Endometrial microvascular endothelial cells (primary cell): ENCODE measurements around the gene PC. TPM values are rescaled to one million over a fixed set of nuclear protein-coding genes. Genes with fewer than 3 reads are reported as not detected.

Source experiments
- in situ Hi-C: cut with HindIII; loops from 2 replicates; pipeline ENCODE4 v1.10.0; 2017; ENCODE audit warnings: low sequenced_read_pairs, low pct_unique_long_range_greater_than_20kb; ENCODE audit errors: inconsistent ontology term
- total RNA-seq: library from RNA; depleted of rRNA; stranded (reverse); fragments of >200 nt; gene quantifications from one replicate; pipeline ENCODE4 v1.2.3, GENCODE V29; 2015; ENCODE audit errors: inconsistent ontology term

The PC gene
- total RNA-seq, 1 donor from 2014 or later = 22.1 TPM

- in situ Hi-C loops = no loop called here
These were observed 79.2 kb downstream of the PC start for GRCh38 chr11:66879000-66879399.

- in situ Hi-C loops = no loop called here
These were observed 79.7 kb downstream of the PC start for GRCh38 chr11:66878474-66878873.

- in situ Hi-C loops = no loop called here
These were observed 80.4 kb downstream of the PC start for GRCh38 chr11:66877588-66878385.

DNA sequence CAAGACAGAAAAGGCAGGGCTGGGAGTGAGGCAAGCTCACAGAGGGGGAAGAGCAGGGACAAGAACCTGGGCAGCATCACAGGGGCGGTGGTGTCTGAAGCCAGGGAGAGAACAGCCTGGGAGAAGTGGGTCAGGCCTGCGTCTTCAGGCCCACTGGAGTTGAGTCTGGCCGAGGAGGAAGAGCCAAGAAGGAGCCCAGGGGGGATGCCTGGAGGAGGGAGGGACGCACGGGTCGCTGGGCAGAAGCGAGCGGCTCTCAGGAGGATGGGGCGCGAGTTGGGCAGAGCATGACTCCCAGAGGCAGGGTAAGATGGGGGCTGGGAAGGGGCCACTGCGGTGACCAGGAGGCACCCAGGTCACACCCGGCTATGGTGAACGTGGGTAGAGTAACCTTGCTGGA lies 82.8 kb downstream of the PC start:
- in situ Hi-C loops = no loop called here

GRCh38 chr11:66874232-66874631 lies 84.0 kb downstream of the PC start:
- in situ Hi-C loops = no loop called here

DNA sequence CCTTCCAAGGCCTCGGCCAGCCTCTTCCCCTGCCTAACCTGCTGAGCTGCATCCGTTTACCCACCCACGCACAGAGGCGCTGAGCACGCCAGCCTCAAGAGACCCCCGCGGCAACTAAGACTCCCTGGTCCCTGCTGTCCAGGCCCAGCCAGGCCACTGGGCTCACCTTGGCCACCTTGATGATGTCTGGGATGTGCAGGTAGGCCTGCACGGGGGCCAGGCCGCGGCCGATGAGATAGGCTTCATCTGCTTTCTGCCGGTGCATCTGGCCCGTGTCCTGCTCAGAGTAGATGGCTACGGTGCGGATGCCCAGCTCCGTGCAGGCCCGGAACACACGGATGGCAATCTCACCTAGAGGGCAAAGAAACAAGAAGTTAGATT lies 86.7 kb downstream of the PC start:
- in situ Hi-C loops = no loop called here

- in situ Hi-C loops = no loop called here
These were observed 87.3 kb downstream of the PC start for GRCh38 chr11:66870616-66871520.

DNA sequence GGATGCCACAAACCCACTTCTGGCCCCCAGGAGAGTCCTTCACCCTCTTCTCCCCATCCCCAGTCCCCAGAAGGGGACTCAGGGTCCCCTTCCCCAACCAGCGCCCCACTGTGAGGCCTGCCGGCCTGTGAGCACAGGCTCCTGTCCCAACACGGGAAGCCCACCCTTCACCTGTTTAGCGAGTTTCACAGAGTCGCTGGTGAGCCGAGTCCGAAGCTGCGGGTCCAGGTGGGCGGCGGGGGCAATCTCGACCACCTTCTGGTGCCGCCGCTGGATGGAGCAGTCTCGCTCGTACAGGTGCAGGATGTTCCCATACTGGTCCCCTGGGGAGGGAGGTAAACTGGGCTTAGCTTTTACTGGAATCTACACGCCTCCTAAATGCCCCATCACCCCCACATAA lies 88.1 kb downstream of the PC start:
- in situ Hi-C loops = no loop called here

- in situ Hi-C loops = no loop called here
These were observed 88.7 kb downstream of the PC start for GRCh38 chr11:66869567-66869870.

- in situ Hi-C loops = no loop called here
These were observed 89.2 kb downstream of the PC start for GRCh38 chr11:66868726-66869566.

- in situ Hi-C loops = no loop called here
These were observed 90.0 kb downstream of the PC start for GRCh38 chr11:66868082-66868725.

GRCh38 chr11:66867425-66868040 lies 90.7 kb downstream of the PC start:
- in situ Hi-C loops = no loop called here

- in situ Hi-C loops = no loop called here
These were observed 91.6 kb downstream of the PC start for GRCh38 chr11:66866511-66866986.

DNA sequence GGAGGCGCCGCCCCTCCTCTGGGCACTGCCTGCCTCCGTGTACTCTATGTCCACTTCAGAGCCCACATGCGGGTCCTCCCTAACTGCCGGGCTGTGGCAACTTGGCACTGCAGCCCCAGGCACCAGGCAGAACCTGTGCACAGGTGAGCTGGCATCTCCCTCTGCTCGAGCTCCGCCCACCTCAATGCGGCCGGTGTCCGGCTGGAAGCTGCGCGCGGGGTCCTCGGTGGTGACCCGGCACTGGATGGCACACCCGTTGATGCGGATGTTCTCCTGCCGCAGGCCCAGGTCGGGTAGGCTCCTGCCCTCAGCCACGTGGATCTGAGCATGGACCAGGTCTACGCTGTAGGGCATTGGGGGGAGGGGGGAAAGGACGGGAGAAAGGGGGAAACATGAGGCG lies 92.2 kb downstream of the PC start:
- in situ Hi-C loops = no loop called here

- in situ Hi-C loops = no loop called here
These were observed 93.1 kb downstream of the PC start for GRCh38 chr11:66864924-66865697.

GRCh38 chr11:66864172-66864901 lies 93.8 kb downstream of the PC start:
- in situ Hi-C loops = no loop called here

- in situ Hi-C loops = no loop called here
These were observed 94.6 kb downstream of the PC start for GRCh38 chr11:66863428-66864125.
